HG02943 (cell line): ENCODE measurements around the gene AP2B1.

Experiments
- ATAC-seq: cut with Tn5 transposase; IDR thresholded peaks from one replicate; pipeline ENCODE4 v1.9.1; 2021; ENCODE audit warnings: mild to moderate bottlenecking, low read depth, moderate library complexity; ENCODE audit not compliant: unreplicated experiment

Gene AP2B1

DNA sequence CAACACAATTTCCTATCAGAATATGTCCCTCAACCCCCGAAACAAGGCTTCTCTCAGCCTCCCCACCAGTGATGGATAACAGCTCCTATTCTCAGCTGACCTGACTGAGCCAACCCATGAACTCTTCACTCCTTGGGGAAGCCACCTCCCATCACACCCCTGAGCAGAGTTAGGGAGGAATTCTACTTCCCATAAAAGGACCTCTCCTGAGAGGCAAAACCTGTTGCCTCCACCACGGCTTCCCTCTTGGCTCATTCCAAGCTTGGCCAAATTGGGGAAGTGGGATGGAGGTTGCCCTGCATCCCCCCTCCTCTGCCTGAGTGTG is 138.6 kb downstream of the AP2B1 start:
- ATAC-seq, result no peak

DNA sequence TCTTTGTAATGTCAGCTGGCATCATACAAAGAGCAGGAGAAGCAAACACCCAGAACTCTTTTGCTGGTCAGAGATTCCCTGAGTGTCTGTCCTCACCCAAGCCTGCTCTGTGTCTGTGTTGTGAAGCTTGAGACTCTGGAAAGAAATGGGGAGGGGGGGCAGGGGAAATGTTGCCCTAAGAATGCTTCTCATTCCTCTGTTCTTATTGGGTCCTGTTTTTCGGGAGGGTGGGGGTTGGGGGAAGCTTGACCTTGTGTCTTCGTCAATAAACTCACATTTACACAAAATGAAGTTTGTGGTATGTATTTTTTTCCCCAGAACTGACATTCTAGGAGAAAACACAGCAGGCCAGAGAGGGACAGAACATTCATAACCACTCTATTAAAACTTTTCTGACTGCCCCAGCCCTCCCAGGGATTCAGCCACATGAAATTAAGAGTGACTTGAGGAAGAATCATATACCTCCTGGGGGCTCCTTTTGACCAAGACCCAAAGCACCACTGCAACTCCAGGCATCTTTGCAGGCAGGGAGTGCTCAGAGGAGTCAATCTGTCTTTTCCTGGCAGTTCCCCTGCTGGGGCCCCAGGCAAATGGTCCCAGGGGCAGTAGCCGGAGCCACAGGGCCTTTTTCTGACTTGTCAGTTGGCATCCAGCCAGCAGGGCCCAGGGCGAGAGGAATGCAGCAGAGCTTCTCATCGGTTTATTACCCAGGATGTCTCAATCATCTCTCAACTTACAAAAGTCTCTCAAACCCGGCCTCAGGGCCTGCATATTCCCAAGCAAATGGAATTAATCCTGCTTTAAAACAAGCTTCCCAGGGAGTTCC is 139.2 kb downstream of the AP2B1 start:
- ATAC-seq, result no peak

DNA sequence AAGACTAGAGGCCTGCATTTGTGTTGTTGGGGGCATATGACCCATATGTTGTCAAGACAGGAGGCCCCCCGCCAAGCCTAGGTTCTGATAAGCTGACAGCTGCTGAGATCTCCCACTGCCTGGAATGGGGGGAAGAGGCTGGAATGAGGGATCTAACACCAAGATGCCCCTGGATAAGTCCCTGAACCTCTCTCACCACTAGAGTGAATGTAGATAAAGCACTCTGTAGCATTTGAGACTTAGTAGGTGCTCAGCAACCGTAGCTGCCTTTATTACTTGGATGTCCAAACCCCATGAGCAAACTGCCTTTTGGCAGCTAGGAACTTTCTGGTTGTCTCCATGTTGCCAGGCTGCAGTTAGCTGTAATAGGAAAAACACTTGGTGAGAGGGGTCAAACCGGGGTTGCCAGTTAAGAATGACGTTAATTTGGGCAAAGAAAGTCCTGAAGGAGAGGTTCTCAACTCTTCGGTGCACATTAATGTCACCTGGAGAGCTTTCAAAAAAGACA is 139.9 kb downstream of the AP2B1 start:
- ATAC-seq, result no peak

DNA sequence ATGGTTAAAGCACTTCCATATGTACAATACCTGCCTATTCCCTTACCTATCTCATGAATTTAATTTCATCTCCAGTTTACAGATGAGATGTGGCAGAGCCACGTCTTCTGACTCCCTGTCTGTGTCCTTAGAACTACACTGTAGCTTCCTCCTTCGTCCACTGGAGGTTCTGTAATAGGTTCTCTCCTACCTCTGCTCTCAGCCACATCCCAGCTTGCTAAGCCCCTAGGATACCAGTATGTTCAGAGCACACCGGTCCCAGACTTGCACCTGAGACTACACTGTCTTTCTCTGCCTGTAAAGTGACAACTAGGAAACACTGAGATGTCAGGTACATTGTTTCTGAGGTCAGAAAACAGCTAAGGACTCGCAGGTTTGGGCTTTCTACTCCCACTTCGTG is 140.5 kb downstream of the AP2B1 start:
- no peak for ATAC-seq

DNA sequence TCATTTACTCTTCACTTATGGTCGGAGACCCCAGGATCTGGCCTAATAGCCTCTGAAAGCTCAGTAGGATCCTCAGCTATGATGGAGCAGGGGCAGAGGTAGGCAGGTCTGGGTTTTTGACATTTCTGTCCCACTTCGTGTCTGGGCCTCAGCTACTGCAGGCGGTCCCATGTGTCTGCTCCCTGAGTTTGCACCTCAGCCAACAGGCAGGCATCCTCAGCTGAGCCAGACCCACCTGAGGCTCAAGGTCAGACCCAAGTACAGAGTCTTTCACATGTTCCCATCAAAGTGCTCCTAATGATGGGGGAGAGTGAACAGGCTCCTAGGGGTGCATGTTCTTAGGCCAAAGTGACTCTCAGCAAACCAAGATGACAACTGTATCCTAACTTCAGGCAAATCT is 141.4 kb downstream of the AP2B1 start:
- ATAC-seq, result no peak

DNA sequence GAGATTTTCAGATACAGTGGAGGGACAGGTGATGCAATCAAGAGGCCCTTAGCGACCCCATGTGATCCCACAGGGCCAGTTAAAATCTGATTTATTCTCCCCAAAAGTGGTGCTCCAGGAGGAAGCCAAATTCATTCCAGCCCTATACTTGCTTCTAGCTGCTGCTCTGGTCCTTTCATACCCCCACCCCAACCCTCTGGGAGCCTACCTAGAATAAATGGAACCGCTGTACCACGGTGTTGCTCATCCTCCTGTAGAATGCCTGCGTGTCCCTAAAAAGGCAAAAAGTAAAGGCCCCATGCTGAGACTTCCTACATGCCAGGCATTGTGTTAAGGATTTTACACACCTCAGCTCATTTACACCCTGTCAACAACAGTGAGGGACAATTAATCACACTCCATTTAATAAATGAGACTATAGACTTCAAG is 142.3 kb downstream of the AP2B1 start:
- no peak for ATAC-seq

DNA sequence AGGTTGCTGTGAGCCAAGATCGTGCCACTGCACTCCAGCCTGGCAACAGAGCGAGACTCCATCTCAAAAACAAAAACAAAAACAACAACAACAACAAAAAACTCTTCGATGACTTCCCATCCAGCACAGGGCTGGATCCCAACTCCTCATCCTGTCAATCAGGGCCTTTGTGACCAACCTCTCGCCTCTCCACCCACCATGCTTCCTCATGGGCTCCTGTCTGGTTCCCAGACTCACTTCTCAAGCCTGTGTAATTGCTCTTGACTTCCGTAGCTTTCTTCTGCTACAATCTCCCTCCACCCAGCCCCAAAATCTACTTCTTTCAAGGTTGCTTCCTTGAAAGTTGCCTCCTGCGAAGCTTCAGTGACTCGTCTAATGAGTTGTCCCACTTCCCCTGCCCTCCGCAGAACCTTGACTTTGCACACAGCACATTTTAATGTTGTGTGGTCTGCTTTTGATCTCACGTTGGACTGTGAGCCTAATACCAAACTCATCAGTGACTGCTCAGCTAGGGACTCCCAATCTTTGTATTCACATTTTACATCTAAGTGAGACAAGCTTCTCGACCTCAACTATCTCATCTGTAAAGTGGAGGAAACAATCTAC is 143.4 kb downstream of the AP2B1 start:
- no peak for ATAC-seq

DNA sequence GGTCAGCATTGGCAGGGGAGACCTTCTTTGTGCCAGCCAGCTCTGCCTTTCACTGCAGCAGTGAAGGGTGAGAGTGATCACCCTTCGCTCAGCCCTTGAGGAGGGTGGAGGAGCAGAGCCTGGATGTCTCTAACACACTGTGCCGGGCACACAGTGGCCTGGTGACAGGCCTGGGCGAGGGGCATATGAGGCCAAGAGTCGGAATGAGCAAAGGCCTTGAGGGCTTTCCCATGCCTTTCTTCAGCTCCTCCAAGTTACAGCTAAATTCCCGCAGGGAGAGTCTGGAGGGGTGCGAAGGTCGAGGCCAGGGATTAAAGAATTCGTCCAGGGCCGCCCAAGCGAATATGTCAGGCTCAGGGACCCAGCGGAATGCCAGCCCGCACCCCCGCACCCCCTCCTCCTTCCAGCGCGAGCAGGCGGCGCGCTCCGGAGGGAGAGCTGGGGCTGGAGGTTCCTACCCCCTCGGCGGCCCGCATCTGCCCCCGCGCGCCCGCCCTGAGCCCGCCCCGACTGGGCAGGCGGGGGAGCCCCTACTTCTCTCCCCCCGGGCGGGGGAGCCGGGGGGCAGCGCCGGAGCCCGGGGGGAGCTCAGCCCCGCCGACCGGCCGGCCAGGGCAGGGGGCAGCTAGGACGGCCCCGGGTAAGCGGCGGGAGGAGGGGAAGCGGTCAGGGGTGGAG is 144.3 kb downstream of the AP2B1 start, which contains the start of gene RASL10B:
Gene RASL10B, plus strand, starts transcription at position 401 of the 678 bp plus-strand sequence. CDS start 3,546 bp downstream, outside the sequence.
- ATAC-seq, result no peak

DNA sequence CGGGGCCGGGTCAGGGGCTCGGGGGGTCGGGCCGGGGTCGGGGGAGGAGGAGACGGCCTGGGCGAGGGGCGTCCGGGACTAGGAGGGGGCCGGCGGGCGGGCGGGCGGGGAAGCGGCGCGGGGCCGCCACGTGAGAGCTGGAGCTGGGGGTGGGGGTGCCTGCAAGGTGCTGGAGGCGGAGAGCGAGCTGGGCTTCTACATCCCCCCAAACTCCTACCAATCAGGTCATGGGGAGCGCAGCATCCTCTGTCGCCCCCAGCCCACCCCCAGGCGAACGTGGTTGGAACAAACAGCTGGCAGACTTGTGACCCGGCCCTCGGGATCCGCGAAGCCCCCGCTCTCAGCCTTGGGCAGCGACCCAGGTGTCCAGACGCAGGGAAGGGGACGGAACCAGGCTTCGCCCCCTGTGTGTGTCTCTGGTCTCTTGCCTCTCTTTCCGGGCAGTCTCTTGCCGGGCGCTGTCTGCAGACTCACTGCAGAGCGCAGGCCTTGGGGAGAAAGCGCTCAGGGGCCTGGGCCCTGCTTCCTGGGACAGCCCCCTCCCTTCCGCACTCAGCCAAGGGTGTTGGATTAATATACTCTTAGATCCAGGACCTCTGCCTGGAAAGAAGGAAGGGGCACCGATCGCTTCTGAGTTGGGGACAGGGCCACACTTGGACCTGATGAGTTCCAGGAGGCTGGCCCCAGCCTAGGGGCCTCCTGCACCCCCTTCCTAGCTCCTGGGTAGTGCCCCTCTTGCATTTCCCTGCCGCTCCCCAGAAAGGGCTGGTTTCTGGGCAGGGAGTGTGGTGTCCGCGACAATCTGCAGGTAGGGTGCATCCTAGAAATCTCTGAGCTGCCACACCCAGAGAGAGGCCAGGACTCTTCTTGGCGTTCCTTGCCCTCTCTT is 145.0 kb downstream of the AP2B1 start:
- no peak for ATAC-seq

DNA sequence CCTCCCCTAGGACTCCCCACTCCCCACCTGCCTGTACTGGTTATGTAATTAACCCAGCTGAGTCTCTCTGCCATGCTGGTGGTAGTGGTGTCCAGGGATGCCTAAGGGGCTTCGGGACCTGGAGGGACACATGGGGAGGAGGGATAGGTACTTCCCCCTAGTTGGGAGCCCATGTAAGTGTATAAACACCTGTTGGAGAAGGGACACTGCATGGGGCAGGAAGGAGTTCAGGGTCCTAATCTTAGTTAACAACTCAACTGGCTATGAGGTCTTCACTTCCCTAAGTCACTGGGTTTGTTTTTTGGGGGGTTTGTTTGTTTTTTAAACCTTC is 145.6 kb downstream of the AP2B1 start:
- no peak for ATAC-seq

DNA sequence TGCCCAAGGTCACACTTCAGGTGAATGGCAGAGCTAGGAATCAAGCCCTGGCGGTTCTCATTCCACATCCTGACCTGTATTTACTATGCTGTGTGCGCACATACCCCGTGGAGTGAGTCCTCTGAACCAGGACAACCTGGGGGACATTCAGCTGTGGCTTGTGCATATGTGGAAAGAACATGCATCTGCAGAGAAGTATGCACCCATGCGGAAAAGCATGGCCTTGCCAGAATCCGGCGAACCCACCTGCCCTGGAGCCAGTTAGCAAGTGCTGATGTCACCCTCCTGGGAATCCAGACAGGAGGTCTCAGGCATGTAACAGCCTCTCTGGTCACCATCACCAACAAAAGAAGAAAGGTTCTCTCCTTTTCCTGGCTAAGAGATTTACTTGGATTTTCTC is 146.2 kb downstream of the AP2B1 start:
- no peak for ATAC-seq

DNA sequence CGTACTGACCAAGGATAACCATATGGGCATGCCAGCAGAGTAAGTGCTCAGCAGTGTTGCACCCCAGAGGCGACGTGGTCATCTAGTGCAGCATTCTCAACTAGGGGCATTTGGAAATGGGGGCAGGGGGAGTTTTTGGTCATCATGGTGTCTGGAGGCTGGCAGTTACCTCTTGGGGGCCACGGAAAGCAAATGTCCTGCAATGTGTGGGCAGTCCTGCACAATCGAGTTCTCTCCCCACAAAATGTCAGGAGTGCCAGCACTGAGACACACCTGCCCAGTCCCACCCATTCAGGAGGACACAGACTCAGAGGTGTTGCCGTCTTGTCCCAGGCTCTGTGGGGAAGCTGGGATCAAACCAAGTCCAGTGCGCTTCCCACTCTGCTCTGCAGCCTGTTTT is 147.3 kb downstream of the AP2B1 start:
- ATAC-seq, result no peak

DNA sequence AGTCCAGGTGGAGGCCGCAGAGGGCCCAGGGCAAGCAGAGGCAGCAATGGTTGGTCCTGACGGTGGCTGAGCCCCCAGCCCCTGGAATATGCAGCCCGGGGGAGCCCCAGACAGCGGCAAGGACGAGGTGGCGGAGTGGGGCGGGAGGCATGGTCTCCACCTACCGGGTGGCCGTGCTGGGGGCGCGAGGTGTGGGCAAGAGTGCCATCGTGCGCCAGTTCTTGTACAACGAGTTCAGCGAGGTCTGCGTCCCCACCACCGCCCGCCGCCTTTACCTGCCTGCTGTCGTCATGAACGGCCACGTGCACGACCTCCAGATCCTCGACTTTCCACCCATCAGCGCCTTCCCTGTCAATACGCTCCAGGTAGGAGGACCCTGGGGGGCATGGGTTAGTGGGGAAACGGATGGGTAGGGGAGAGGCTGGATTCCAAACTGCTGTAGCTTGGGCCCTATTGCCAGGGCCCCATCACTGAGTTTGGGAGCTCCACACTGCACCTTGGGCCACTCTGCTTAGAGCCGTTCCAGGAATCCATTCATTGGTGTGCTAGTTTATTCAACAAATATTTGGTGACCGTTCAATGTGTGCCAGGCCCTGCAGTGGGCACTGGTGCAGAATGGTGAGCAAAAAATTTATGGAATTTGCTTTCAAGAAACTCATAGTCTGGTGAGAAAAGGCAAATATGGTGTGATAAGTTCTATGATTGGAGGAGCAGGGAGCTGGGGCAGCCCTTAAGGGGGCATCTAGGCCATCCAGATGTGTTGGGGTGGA is 148.1 kb downstream of the AP2B1 start:
- no peak for ATAC-seq

DNA sequence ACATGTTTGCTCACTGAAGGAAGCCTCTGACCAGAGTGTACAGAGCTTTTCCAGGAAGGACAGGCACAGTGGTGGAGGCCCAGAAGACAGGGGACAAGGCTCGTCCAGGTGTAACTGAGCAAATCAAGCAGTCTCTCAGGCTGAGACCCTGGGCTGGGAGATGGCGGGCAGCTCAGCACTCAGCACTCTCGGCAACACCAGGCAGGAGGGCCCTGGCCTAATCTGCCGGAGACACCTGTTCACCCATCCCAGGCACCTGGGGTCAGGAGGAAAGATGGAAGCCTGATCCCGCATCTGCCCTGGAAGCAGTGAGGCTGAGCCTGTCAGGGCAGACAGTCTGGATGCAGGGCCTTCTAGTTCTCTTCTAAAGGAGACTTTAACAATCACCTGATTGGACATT is 149.1 kb downstream of the AP2B1 start:
- ATAC-seq, result no peak

DNA sequence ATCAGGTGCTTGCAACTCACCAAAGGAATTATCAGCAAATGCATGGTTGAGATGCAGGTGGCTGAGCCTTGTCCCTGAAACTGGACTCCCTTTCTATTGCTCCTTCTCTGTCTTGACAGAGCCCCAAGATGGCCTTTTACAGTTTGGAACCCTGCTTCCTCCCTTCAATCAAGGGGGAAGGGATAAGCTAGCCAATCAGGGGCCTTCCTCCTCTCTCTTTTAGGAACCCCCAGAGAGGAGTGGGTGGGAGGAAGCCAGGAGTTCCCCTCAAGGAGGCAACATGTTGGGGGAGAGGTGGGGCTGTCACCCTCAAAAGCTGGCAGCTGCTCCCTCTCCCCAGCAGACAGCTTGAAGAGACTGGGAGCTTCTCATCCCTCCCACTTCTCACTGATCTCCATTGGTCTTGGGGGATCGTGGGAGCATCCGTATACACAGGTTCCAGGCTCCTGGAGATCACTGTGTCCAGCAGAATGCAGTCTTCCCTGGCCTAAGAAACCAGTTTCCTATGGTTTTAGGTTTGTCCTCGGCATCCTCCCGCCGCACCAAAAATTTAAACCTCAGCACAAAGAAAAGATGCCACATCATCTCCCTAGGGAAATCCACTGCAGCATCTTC is 151.5 kb downstream of the AP2B1 start:
- no peak for ATAC-seq

DNA sequence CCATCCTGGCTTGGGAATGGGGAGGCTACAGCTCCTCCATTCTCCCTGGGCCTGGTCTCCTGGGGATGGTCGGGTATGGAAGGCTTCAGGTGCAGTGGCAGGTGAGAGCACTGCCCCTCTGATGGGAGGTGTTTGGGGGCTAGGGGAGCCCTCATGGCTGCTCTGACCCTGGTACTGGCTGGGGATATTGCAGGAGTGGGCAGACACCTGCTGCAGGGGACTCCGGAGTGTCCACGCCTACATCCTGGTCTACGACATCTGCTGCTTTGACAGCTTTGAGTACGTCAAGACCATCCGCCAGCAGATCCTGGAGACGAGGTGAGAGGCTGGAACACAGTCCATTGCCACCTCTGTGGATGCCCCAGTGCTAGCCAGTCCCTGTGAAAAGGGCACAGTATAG is 153.1 kb downstream of the AP2B1 start:
- ATAC-seq, result no peak

DNA sequence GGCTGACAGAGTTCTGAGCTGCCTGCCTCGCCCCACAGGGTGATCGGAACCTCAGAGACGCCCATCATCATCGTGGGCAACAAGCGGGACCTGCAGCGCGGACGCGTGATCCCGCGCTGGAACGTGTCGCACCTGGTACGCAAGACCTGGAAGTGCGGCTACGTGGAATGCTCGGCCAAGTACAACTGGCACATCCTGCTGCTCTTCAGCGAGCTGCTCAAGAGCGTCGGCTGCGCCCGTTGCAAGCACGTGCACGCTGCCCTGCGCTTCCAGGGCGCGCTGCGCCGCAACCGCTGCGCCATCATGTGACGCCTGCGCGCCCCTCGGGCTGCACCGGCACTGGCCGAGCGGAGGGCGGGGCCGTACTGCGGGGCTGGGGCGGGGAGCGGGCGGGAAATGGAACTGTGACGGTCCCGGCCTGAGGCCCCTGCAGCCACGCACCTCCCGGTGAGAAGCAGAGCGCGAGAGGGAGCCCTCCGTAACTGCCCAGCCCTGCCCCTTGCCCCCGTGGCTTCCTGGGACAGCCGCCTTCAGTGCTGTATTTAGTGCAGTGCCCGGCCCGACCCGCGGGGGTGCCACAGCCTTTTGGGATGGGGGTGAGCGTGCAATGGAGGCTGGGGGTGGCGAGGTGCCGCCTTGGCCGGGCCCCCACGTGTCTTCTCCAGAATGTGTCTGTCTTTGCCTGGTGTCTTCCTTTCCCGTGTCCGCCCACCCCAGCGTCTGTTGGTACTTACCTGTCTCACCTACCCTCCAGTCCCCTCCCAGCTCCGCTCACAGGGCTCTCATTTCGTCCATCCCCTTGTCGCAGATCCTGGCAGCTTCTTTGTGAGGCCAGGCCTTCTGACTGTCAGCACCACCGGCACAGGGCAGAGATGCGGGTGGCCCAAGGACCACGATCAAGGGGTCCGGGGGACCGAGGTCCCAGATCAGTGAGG is 154.1 kb downstream of the AP2B1 start:
- no peak for ATAC-seq

DNA sequence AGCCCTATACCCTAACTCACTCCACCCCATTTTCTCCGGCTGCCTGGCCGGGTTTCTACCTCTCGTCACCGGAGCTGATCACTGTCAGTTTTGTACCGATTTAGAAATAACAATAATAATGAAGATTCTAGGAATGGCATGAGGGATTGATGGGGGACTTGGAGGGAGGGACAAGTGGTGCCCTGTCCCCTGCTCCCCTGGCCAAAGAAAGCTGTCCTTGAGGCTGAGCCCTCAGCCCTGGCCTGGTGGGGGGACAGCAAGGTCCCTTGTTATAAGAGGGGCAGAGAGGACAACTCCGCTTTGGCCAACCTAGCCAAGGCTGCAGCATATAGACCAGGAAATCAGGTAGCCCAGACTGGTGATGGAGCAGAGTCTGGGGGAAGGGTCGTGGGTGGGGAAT is 155.4 kb downstream of the AP2B1 start:
- ATAC-seq, result no peak
